Measurements from ENCODE around the gene SEPTIN8.

Gene SEPTIN8

DNA sequence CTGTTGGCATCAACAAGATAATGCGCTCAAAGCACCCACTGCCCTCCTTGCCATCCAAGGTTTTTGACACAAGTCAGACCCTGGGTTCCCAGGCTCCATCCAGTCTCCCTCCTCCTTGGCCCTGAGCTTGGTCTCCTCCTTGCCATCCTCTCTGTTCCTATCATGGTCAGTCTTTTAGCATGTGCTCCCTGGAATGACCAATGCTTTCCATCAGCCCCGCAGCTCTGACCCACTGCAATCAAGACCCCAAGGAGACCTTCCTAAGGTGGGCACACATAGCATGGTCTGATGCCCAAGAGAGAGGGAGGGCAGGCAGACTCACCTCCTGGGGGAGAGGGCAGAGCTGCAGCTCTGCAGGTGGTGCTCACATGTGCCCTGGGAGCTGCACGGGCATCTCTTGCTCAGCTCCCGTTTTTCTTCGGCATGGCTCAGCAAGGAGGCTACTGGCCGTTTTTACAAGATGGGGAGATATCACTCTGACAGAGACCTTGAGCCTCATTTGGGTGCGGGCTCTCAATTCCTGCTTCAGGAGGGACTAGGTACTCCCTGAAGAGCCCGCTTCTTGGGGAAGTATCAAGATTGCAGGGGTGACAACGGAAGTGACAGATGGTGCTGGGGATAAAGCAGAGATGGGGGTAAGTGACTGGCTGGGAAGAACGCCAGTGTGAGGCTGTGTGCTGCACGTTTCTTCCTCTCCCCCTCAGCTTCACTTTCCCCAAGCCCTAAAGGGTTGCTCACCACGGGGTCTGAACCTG lies 3.3 kb downstream of the SEPTIN8 start:
- Histone ChIP-seq H3K4me1 (ENCODE audit: insufficient read depth, low read length, poor library complexity, severe bottlenecking) (no peaks in the 10 kb centered on the region), H4K20me1 (ENCODE audit: insufficient read depth, low read length, poor library complexity, severe bottlenecking) (no peaks in the 10 kb centered on the region), H3K9me3 (ENCODE audit: insufficient read depth, low read depth, low read length) (no peaks in the 10 kb centered on the region), H3K36me3 (ENCODE audit: insufficient read depth, low read length) (no peaks in the 10 kb centered on the region), H3K27me3 (ENCODE audit: insufficient read depth, low read length, poor library complexity, severe bottlenecking) (no peaks in the 10 kb centered on the region), H3K4me2 (ENCODE audit: low read depth, low read length, poor library complexity, severe bottlenecking) (no peak overlapping the region), H3K79me2 (ENCODE audit: insufficient read depth, low read length) (no peaks in the 10 kb centered on the region), H2AFZ (ENCODE audit: low read length) (no peak overlapping the region), H3F3A (ENCODE audit: low read depth) (no peaks in the 10 kb centered on the region), H3K4me3 (ENCODE audit: low read length, poor library complexity, severe bottlenecking) (no peak overlapping the region), H3K9ac (ENCODE audit: low read depth, low read length, poor library complexity, severe bottlenecking) (no peak overlapping the region), H3K9me2 (replicated peaks; ENCODE audit: low read depth, low read length) (no peaks in the 10 kb centered on the region)
- TF ChIP-seq EZH2phosphoT487 (IDR thresholded peaks at IDR 0.05; ENCODE audit: borderline replicate concordance) (no peak), CTCF (conservative IDR thresholded peaks at IDR 0.05; ENCODE audit: low read length) (no peak)

DNA sequence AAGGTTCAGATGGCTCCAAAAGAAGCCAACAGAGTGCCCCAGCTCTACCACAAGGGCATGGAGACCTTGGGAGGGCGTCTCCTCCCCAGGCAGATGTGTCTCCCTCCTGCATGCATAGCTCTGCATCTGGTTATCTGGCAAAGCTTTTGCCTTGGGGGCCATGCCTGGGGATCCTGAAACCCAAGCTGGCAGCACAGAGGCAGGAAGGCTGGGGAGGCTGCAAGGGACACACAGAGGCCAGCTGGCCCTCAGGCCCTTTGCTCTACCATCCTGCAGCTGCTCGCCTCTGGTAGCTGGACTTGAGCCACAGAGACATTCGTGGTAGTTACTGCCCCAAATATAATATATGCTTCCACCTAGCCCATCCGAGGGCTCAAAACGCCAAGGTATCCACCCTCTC lies 3.9 kb downstream of the SEPTIN8 start:
- Histone ChIP-seq H3K4me2 (ENCODE audit: low read depth, low read length, poor library complexity, severe bottlenecking) (no peak overlapping the region), H3K4me3 (ENCODE audit: low read length, poor library complexity, severe bottlenecking) (no peak overlapping the region), H3K36me3 (ENCODE audit: insufficient read depth, low read length) (no peaks in the 10 kb centered on the region), H3K9ac (ENCODE audit: low read depth, low read length, poor library complexity, severe bottlenecking) (no peak overlapping the region), H3F3A (ENCODE audit: low read depth) (no peaks in the 10 kb centered on the region), H3K27me3 (ENCODE audit: insufficient read depth, low read length, poor library complexity, severe bottlenecking) (no peaks in the 10 kb centered on the region), H3K79me2 (ENCODE audit: insufficient read depth, low read length) (no peaks in the 10 kb centered on the region), H2AFZ (ENCODE audit: low read length) (no peak overlapping the region), H3K9me3 (ENCODE audit: insufficient read depth, low read depth, low read length) (no peaks in the 10 kb centered on the region), H3K4me1 (ENCODE audit: insufficient read depth, low read length, poor library complexity, severe bottlenecking) (no peaks in the 10 kb centered on the region), H4K20me1 (ENCODE audit: insufficient read depth, low read length, poor library complexity, severe bottlenecking) (no peaks in the 10 kb centered on the region), H3K9me2 (replicated peaks; ENCODE audit: low read depth, low read length) (no peaks in the 10 kb centered on the region)
- no peak for TF ChIP-seq CTCF (conservative IDR thresholded peaks at IDR 0.05; ENCODE audit: low read length)
- no peak for TF ChIP-seq EZH2phosphoT487 (IDR thresholded peaks at IDR 0.05; ENCODE audit: borderline replicate concordance)

DNA sequence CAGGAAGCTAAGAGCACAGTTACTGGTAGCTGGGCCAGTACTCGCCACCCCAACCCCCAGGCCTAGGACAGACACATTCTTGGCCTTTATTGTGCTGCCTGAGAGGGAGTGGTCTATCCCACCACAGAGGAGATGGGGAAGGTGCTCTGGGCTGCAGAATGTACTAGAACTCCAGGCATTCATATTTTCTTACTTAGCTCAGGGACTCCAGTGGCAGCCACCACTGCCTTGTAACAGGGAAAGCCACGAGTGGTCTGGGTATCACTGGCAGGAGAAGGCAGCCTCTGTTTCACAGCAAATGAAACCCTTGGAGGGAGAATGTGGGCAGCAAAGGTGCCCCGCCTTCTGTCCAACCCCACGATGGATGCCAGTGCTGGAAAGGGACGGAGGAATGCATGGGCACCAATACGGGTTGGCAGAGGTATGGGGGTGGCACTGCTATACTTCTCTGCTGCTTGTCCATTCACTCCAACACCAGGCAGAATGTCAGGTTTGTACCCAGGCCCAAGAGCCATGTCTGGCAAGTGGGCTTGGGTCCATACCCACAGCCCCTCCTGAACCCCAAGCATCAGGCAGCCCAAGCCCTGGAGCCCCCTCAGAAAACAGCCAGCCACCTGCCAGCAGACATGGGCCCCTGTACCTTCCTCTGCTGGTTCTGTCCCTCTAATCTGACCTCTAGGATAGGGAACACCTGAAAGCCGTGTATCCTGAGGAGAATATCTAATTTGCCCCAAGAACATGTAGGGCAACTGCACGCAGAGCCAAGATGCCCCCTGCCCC lies 4.6 kb downstream of the SEPTIN8 start:
- no peaks in the 10 kb centered on the region for H3K79me2 ChIP-seq (ENCODE audit: insufficient read depth, low read length)
- no peaks in the 10 kb centered on the region for H3K9me2 ChIP-seq (replicated peaks; ENCODE audit: low read depth, low read length)
- no peaks in the 10 kb centered on the region for H3F3A ChIP-seq (ENCODE audit: low read depth)
- no peaks in the 10 kb centered on the region for H3K4me1 ChIP-seq (ENCODE audit: insufficient read depth, low read length, poor library complexity, severe bottlenecking)
- no peaks in the 10 kb centered on the region for H4K20me1 ChIP-seq (ENCODE audit: insufficient read depth, low read length, poor library complexity, severe bottlenecking)
- no peaks in the 10 kb centered on the region for H3K27me3 ChIP-seq (ENCODE audit: insufficient read depth, low read length, poor library complexity, severe bottlenecking)
- H3K36me3 ChIP-seq (ENCODE audit: insufficient read depth, low read length): no peaks in the 10 kb centered on the region
- H3K9ac ChIP-seq (ENCODE audit: low read depth, low read length, poor library complexity, severe bottlenecking): no peak overlapping the region
- H3K4me3 ChIP-seq (ENCODE audit: low read length, poor library complexity, severe bottlenecking): no peak overlapping the region
- H3K9me3 ChIP-seq (ENCODE audit: insufficient read depth, low read depth, low read length): no peaks in the 10 kb centered on the region
- TF ChIP-seq EZH2phosphoT487 (IDR thresholded peaks at IDR 0.05; ENCODE audit: borderline replicate concordance) (no peak), CTCF (conservative IDR thresholded peaks at IDR 0.05; ENCODE audit: low read length) (no peak)
- H2AFZ ChIP-seq (ENCODE audit: low read length): no peak overlapping the region
- H3K4me2 ChIP-seq (ENCODE audit: low read depth, low read length, poor library complexity, severe bottlenecking): no peak overlapping the region
